SJCRH30 (cell line): ENCODE results near the gene PTTG1IP. TPM values are rescaled to one million over a fixed set of nuclear protein-coding genes. Genes with fewer than 3 reads are reported as not detected.
"Not testable (repeated sequence)": the region's sequence is repeated elsewhere in the genome, so short reads cannot be mapped to it uniquely, and the experiment has no call there.

Experiments used
- DNase-seq, 2 experiments: peaks; one replicate each; pipeline ENCODE4 v3.0.0-alpha.2; 2015 to 2020
- H3K27ac ChIP-seq: fragments of 250-450 bp; sonication (Bioruptor Pico); 2 replicates; pipeline ENCODE4 v1.5.1; 2020; ENCODE audit warnings: mild to moderate bottlenecking, moderate library complexity
- H3K27me3 ChIP-seq: fragments of 250-450 bp; sonication (Bioruptor Pico); 2 replicates; pipeline ENCODE4 v1.5.1; 2020; ENCODE audit warnings: mild to moderate bottlenecking, moderate library complexity
- H3K36me3 ChIP-seq: fragments of 250-450 bp; sonication (Bioruptor Pico); 2 replicates; pipeline ENCODE4 v1.5.1; 2020; ENCODE audit warnings: mild to moderate bottlenecking, moderate library complexity
- H3K4me1 ChIP-seq: fragments of 250-450 bp; sonication (Bioruptor Pico); 2 replicates; pipeline ENCODE4 v1.5.1; 2020; ENCODE audit warnings: mild to moderate bottlenecking, moderate library complexity
- H3K4me3 ChIP-seq: fragments of 250-450 bp; sonication (Bioruptor Pico); 2 replicates; pipeline ENCODE4 v1.5.1; 2020; ENCODE audit warnings: mild to moderate bottlenecking, moderate library complexity
- H3K9me3 ChIP-seq: fragments of 250-450 bp; sonication (Bioruptor Pico); replicated peaks from 2 replicates; pipeline ENCODE4 v1.5.1; 2020; ENCODE audit warnings: mild to moderate bottlenecking, moderate library complexity
- total RNA-seq: library from RNA; depleted of rRNA; stranded (reverse); fragments of >200 nt; shearing (Covaris generic); gene quantifications from 2 replicates; pipeline ENCODE4 v1.2.3, GENCODE V29; 2014

Gene PTTG1IP
- total RNA-seq, 1 experiment from 2014 or later = 195 TPM

- Histone ChIP-seq H3K4me3 (no peak overlapping the region), H3K9me3 (no peaks in the 10 kb centered on the region)
- no peak for DNase-seq
Measured at GRCh38 chr21:44834951-44835646, 38.4 kb downstream of the PTTG1IP start.

GRCh38 chr21:44834231-44834950 is 39.1 kb downstream of the PTTG1IP start:
- Histone ChIP-seq H3K9me3 (no peaks in the 10 kb centered on the region), H3K27ac (no peak overlapping the region), H3K27me3 (no peaks in the 10 kb centered on the region), H3K4me1 (peaks cover 14% of the 10 kb centered on the region), H3K4me3 (no peak overlapping the region), H3K36me3 (no peaks in the 10 kb centered on the region)
- no peak for DNase-seq

More at GRCh38 chr21:44834951-44835646, 38.4 kb downstream of the PTTG1IP start:
- Histone ChIP-seq H3K4me1 (peaks cover 14% of the 10 kb centered on the region), H3K27ac (no peak overlapping the region), H3K36me3 (no peaks in the 10 kb centered on the region), H3K27me3 (no peaks in the 10 kb centered on the region)

GRCh38 chr21:44833663-44834062 is 39.8 kb downstream of the PTTG1IP start:
- Histone ChIP-seq H3K27ac (no peak overlapping the region), H3K27me3 (no peaks in the 10 kb centered on the region), H3K4me3 (no peak overlapping the region), H3K36me3 (no peaks in the 10 kb centered on the region), H3K4me1 (peaks cover 11% of the 10 kb centered on the region), H3K9me3 (no peaks in the 10 kb centered on the region)
- DNase-seq = no peak

- not testable (repeated sequence) for H3K27ac ChIP-seq, H3K4me1 ChIP-seq, H3K36me3 ChIP-seq, H3K27me3 ChIP-seq, DNase-seq, H3K4me3 ChIP-seq, H3K9me3 ChIP-seq
Measured at GRCh38 chr21:44832516-44833255, 40.8 kb downstream of the PTTG1IP start.

GRCh38 chr21:44831227-44831860 is 42.1 kb downstream of the PTTG1IP start:
- Histone ChIP-seq H3K36me3 (no peaks in the 10 kb centered on the region), H3K4me1 (no peaks in the 10 kb centered on the region), H3K9me3 (no peaks in the 10 kb centered on the region), H3K27ac (no peak overlapping the region), H3K27me3 (no peaks in the 10 kb centered on the region), H3K4me3 (no peak overlapping the region)
- no peak for DNase-seq

- Histone ChIP-seq H3K9me3 (no peaks in the 10 kb centered on the region), H3K4me1 (no peaks in the 10 kb centered on the region), H3K27me3 (no peaks in the 10 kb centered on the region), H3K36me3 (no peaks in the 10 kb centered on the region), H3K27ac (no peak overlapping the region), H3K4me3 (no peak overlapping the region)
- no peak for DNase-seq
Measured at GRCh38 chr21:44829507-44830092, 43.9 kb downstream of the PTTG1IP start.

GRCh38 chr21:44828362-44829056 is 45.0 kb downstream of the PTTG1IP start:
- peaks cover 2% of the 10 kb centered on the region for H3K9me3 ChIP-seq
- no peak overlapping the region for H3K4me3 ChIP-seq
- no peaks in the 10 kb centered on the region for H3K36me3 ChIP-seq
- no peaks in the 10 kb centered on the region for H3K4me1 ChIP-seq
- no peak overlapping the region for H3K27ac ChIP-seq
- no peak for DNase-seq
- no peaks in the 10 kb centered on the region for H3K27me3 ChIP-seq

GRCh38 chr21:44823179-44823660 is 50.3 kb downstream of the PTTG1IP start:
- H3K4me1 ChIP-seq = no peaks in the 10 kb centered on the region
- H3K27me3 ChIP-seq = no peaks in the 10 kb centered on the region
- no peak for DNase-seq
- no peak overlapping the region for H3K27ac ChIP-seq
- peaks cover 13% of the 10 kb centered on the region for H3K9me3 ChIP-seq
- no peak overlapping the region for H3K4me3 ChIP-seq
- no peaks in the 10 kb centered on the region for H3K36me3 ChIP-seq

GRCh38 chr21:44822484-44823178 is 50.9 kb downstream of the PTTG1IP start:
- Histone ChIP-seq H3K4me1 (no peaks in the 10 kb centered on the region), H3K4me3 (no peak overlapping the region), H3K36me3 (no peaks in the 10 kb centered on the region), H3K27me3 (no peaks in the 10 kb centered on the region), H3K9me3 (peaks cover 13% of the 10 kb centered on the region), H3K27ac (no peak overlapping the region)
- DNase-seq = no peak

- H3K4me3 ChIP-seq = no peak overlapping the region
- no peak for DNase-seq
- H3K27me3 ChIP-seq = no peaks in the 10 kb centered on the region
- H3K36me3 ChIP-seq = no peaks in the 10 kb centered on the region
- H3K9me3 ChIP-seq = peaks cover 13% of the 10 kb centered on the region
- H3K4me1 ChIP-seq = no peaks in the 10 kb centered on the region; the same call in 1 of the 2 replicates
- no peak overlapping the region for H3K27ac ChIP-seq
Measured at GRCh38 chr21:44820851-44821250, 52.6 kb downstream of the PTTG1IP start.

GRCh38 chr21:44819283-44820243 is 53.9 kb downstream of the PTTG1IP start:
- no peak overlapping the region for H3K27ac ChIP-seq
- H3K36me3 ChIP-seq = no peaks in the 10 kb centered on the region
- no peak overlapping the region for H3K4me3 ChIP-seq
- DNase-seq = no peak
- no peaks in the 10 kb centered on the region; the same call in 1 of the 2 replicates for H3K4me1 ChIP-seq
- no peaks in the 10 kb centered on the region for H3K27me3 ChIP-seq
- peaks cover 13% of the 10 kb centered on the region for H3K9me3 ChIP-seq

- Histone ChIP-seq H3K4me1 (no peaks in the 10 kb centered on the region; the same call in 1 of the 2 replicates), H3K27ac (no peak overlapping the region), H3K9me3 (peaks cover 13% of the 10 kb centered on the region), H3K4me3 (no peak overlapping the region), H3K36me3 (no peaks in the 10 kb centered on the region), H3K27me3 (no peaks in the 10 kb centered on the region)
- DNase-seq = no peak
Measured at GRCh38 chr21:44818640-44819011, 54.9 kb downstream of the PTTG1IP start.
